Ovary (tissue), 9 donors: ENCODE data around the gene TCEAL6. TPM values are rescaled to one million over a fixed set of nuclear protein-coding genes. Genes with fewer than 3 reads are reported as not detected.
"Not testable (repeated sequence)": the region's sequence is repeated elsewhere in the genome, so short reads cannot be mapped to it uniquely, and the experiment has no call there.

Source experiments
- DNase-seq, 5 donors: peaks; one replicate each; pipeline ENCODE4 v3.0.0-alpha.2; 2019 to 2020
- H3K27ac ChIP-seq, 2 donors: fragments of 200-600 bp; one replicate each; pipeline versions ENCODE4 v1.5.1 to v1.8.0; 2019 to 2022
- H3K27me3 ChIP-seq: fragments of 200-600 bp; one replicate; pipeline ENCODE4 v1.8.0; 2022
- H3K36me3 ChIP-seq: fragments of 200-600 bp; sonication (generic); one replicate; pipeline ENCODE4 v1.5.1; 2019
- H3K4me1 ChIP-seq: one replicate; pipeline ENCODE4 v1.8.1; 2013; ENCODE audit warnings: mild to moderate bottlenecking, moderate library complexity; ENCODE audit not compliant: insufficient read depth
- H3K4me3 ChIP-seq: fragments of 200-600 bp; sonication (generic); one replicate; pipeline ENCODE4 v1.5.1; 2017
- H3K9me3 ChIP-seq, 2 donors: fragments of 200-600 bp in 1 of 2; sonication (generic) in 1 of 2; one replicate each; pipeline versions ENCODE4 v1.5.1 to v1.8.1; 2013 to 2019; ENCODE audit warnings: mild to moderate bottlenecking in 1 of 2, moderate library complexity in 1 of 2
- CTCF ChIP-seq, 3 donors: fragments of 450-650 bp in 2 of 3; fragments of 200-600 bp in 1 of 3; IDR thresholded peaks; one replicate each; pipeline versions ENCODE4 v1.5.1 to v1.8.0; 2016 to 2022; ENCODE audit warnings: antibody characterized with exemption in 3 of 3, mild to moderate bottlenecking in 1 of 3
- EP300 ChIP-seq: sonication (generic); formaldehyde crosslinking; IDR thresholded peaks from one replicate; pipeline ENCODE4 v1.6.1; 2017; ENCODE audit warnings: antibody characterized with exemption
- POLR2A ChIP-seq: fragments of 450-650 bp; IDR thresholded peaks from one replicate; pipeline ENCODE4 v1.6.1; 2017; ENCODE audit warnings: antibody characterized with exemption, mild to moderate bottlenecking, moderate library complexity
- WGBS, 3 donors: extraction: QIAGEN DNeasy Blood & Tissue Kit in 1 of 3; methylation state at CpG; one replicate each; pipeline versions ENCODE4 v1.1.5 to v1.1.7; 2013 to 2017; 5-methylcytosine and 5-hydroxymethylcytosine counted together
- intact Hi-C, 4 donors: fragments of 100-400 bp; cut with DNase I; formaldehyde crosslinking; loops; one replicate each; pipeline versions ENCODE4 v1.11.0 to v1.15.1; 2022 to 2023
- polyA plus RNA-seq, 2 donors: library from polyadenylated mRNA; stranded (reverse); fragments of 200-250 nt in 1 of 2; fragments of 350-450 nt in 1 of 2; fragmentation: Illumina TruSeq in 1 of 2; extraction: RNeasy Lipid Tissue Mini Kit (QIAGEN cat#74804) in 1 of 2; gene quantifications; one replicate each; pipeline ENCODE4 v1.2.3, GENCODE V29; 2013 to 2014
- total RNA-seq, 7 donors: library from RNA; depleted of rRNA in 2 of 7; stranded (reverse); fragments of >200 nt in 2 of 7; fragmentation: NEBNext Ultra II Directional in 3 of 7; extraction: Animal tissue kit (Norgen Biotek cat#: 25700) in 3 of 7; gene quantifications; one replicate each; pipeline versions ENCODE4 v1.1.0 to v1.2.4, GENCODE V29; 2016 to 2023
- donor health status: DM: no; HTN: no; CAD: no; lungs with moderate emphysema.
- donor health status: DM: no; HTN: no; CAD: no.
- donor health status: Bipolar disorder and iron deficiency.
- donor health status: DM: yes; HTN: yes; CAD: no.
- donor health status: DM: no; HTN: no; CAD: no.
- donor health status: DM: yes; HTN: yes; CAD: no.

TCEAL6 gene
- total and polyA plus RNA-seq, 9 donors = 0.60 to 12.4 (median 4.0) TPM

GRCh38 chrX:102154218-102154860 lies 12.1 kb upstream of the TCEAL6 start:
- H3K27ac ChIP-seq = no peak overlapping the region
- H3K9me3 ChIP-seq = no peaks in the 10 kb centered on the region
- no peak for TF ChIP-seq EP300
- no peak for TF ChIP-seq CTCF (IDR thresholded peaks at IDR 0.05)
- no peak for TF ChIP-seq POLR2A
- H3K4me3 ChIP-seq = no peak overlapping the region
- no peaks in the 10 kb centered on the region for H3K36me3 ChIP-seq
- H3K4me1 ChIP-seq = no peaks in the 10 kb centered on the region
- peak in 2 of 5 donors; percentile 9 to 37 for DNase-seq
- no peaks in the 10 kb centered on the region for H3K27me3 ChIP-seq
- intact Hi-C loops = loop anchor here in 1 of 4 donors (5.0 kb wide), 1 partner anchor 358 kb away; no protein-coding TSS in a partner anchor
- 21 to 24% (median 22%) methylated on average over 11 of the region's 11 CpGs for WGBS, 3 donors

- H3K36me3 ChIP-seq, H3K27me3 ChIP-seq, H3K27ac ChIP-seq, intact Hi-C loops, DNase-seq, H3K4me3 ChIP-seq, H3K9me3 ChIP-seq, H3K4me1 ChIP-seq: not testable (repeated sequence)
- WGBS, 3 donors = 41 to 48% (median 46%) methylated on average over 19 of the region's 19 CpGs
Measured at GRCh38 chrX:102141631-102142030, 650 bp downstream of the TCEAL6 start.

- H3K4me1 ChIP-seq, intact Hi-C loops, H3K4me3 ChIP-seq, H3K9me3 ChIP-seq, H3K27me3 ChIP-seq, H3K27ac ChIP-seq, H3K36me3 ChIP-seq, DNase-seq: not testable (repeated sequence)
- 63 to 66% (median 65%) methylated on average over 16 of the region's 16 CpGs for WGBS, 3 donors
Measured at GRCh38 chrX:102140876-102141275, 1.4 kb downstream of the TCEAL6 start.

GRCh38 chrX:102138064-102138463 lies 4.2 kb downstream of the TCEAL6 start:
- H3K36me3 ChIP-seq = no peaks in the 10 kb centered on the region
- DNase-seq = no peak
- no peak for TF ChIP-seq EP300
- no peak for TF ChIP-seq CTCF (IDR thresholded peaks at IDR 0.05)
- TF ChIP-seq POLR2A = no peak
- no peaks in the 10 kb centered on the region for H3K4me1 ChIP-seq
- no peaks in the 10 kb centered on the region for H3K27me3 ChIP-seq
- H3K4me3 ChIP-seq = no peak overlapping the region
- 37 to 61% (median 52%) methylated on average over 4 of the region's 4 CpGs for WGBS, 3 donors
- H3K9me3 ChIP-seq = no peaks in the 10 kb centered on the region
- H3K27ac ChIP-seq = no peak overlapping the region
- intact Hi-C loops = no loop called here

- H3K27me3 ChIP-seq = no peaks in the 10 kb centered on the region
- no peaks in the 10 kb centered on the region for H3K36me3 ChIP-seq
- no peak for TF ChIP-seq CTCF (IDR thresholded peaks at IDR 0.05)
- no peak for TF ChIP-seq EP300
- no peak for TF ChIP-seq POLR2A
- no peaks in the 10 kb centered on the region for H3K4me1 ChIP-seq
- H3K9me3 ChIP-seq = no peaks in the 10 kb centered on the region
- 9 to 49% (median 27%) methylated on average over 1 of the region's 1 CpG for WGBS, 3 donors
- intact Hi-C loops = no loop called here
- DNase-seq = no peak
- H3K27ac ChIP-seq = no peak overlapping the region
- H3K4me3 ChIP-seq = no peak overlapping the region
Measured at GRCh38 chrX:102129473-102129872, 12.8 kb downstream of the TCEAL6 start.
